GM04503 (cell line): Measurements from ENCODE around the gene BEND5.

ENCODE experiments used
- DNase-seq: peaks from one replicate; pipeline ENCODE4 v3.0.0-alpha.2; 2012; ENCODE audit warnings: low read depth

Gene BEND5

DNA sequence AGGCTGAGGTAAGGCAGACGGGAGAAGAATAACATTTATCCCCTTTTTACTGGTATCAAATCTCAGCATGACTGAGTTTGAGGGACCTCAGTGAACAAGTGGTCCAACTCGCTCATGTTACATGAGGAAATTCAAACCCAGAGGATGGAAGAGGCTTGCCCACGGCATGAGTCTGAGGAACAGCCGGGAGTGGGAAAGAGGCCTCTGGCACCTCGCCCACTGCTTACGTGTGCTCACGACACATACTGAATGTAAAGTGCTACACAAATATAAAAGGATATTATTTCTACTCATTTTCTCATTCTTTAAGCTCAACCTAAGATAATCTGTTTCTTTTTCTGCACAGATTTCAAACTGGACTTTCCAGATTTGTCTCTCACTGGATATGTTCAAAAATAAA lies 14.7 kb downstream of the BEND5 start:
- DNase-seq, result no peak

DNA sequence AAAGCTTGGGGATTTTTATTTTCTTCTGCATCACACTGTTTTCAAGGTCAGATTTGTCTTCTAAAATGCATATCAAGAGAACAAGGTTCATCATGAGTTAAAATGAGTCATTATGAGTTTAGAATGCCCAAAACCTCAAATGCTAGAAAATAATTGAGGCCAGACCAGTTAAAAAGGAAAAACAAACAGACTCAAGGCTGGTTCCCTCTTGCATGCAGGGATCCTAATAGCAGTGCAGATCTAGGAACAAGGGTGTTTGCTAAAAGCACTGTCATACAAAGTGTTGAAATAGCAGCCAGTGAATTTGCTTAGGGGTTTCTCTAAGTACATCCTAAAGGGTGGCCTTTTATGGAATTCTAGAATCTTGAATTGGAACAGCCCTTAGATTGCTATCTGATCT lies 15.3 kb downstream of the BEND5 start:
- DNase-seq, result peak; percentile 9

DNA sequence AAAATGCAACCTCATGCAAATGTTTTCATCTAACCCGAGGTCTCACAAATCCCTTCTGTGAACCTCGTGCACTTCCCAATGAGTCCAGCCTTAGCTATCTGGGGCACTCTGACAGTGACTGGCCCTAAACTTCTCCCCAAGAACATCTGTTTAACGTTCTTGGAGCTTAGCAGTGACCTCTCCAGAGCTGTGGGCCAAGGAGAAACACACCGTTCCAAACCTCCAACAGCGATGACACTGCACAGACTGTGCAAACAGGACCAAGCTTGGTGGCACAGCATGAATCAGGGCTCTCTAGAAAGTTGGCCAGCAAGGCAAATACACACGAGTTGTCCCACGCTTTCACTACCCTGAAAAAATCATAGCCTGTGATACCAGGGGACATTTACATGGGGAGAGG lies 15.8 kb downstream of the BEND5 start:
- DNase-seq, result no peak

DNA sequence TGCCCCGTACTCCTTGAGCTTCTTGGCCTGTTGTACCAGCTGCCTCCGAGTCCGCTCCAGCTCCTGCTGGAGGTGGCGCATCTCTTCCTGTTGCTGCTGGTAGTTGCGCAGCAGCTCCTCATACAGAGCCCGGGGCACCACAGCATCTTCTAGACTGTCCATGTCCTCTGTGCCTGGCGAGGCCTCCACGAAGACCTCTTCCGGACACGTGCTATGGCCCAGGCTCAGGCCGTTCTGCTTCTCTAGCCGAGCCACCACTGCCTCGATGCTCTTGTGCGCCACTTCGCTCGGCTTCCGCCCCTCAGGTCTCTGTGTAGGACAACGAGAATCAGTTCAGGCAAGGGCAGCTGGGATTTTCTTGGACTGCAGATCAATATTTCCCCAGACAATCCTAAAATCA lies 17.7 kb downstream of the BEND5 start:
- no peak for DNase-seq

DNA sequence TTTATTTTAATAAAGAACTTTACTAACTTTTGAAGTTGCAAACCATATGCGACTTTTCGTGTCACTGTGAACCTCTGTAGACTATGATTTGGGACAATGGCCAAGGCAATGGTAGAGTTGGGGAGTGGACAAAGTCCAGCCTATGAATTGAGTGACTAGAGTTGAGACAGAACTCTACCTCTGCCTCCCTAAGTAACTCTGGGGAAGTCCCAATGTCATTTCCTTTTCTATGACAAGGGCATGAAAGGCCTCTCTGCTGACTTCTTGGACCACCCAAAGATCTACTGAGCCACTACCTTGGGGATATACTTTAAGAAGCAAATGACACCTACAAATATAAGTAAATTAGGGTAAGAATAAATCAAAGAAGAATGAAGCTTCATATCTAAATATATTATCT lies 19.3 kb downstream of the BEND5 start:
- no peak for DNase-seq

DNA sequence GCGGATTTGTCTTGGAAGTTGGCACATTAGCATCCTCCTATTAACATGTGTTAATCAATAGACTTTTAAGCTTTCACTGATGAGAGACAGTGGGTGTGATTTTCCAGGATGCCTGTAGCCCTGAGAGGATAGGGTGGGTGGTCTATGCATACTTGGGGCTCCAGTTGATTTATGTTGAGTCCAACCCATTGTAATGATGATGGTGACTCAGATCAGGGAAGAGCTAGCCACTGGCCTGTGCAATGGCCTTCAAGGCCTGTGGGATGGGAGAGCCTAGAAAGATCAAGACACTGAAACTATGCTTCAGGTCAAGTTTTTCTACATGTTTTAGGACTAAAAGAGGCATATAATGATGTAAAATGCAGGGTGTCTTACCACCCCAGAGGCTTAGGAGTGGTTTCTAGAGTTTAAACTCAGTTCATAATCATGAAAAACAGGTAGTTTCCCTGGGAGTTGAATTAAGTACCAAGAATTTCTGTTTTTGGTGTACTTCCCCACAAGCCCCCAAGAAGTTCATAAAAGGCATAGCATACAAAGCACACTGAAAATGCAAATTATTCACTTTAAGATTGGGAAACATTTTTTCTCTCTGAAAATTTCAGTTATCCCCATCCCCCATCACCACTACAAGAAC lies 19.9 kb downstream of the BEND5 start:
- DNase-seq, result no peak

DNA sequence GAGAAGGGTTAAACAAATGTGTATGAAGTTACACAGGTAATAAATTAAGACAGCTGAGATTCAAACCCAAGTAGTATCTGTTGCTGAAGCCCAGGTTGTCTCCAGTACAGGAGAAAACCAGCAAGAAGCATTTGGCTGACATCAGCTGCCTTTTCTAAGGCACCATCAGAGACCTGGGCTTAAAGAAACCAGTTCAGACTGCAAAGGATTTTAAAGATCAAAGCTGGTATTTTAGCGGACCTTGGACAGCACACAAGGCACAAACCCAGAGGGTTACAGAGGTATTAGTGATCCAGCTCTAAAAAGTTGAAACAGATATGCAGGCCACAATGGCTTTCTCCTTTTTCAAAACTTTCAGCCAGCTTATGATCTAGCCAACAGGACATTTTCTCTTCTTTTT lies 23.4 kb downstream of the BEND5 start:
- no peak for DNase-seq

DNA sequence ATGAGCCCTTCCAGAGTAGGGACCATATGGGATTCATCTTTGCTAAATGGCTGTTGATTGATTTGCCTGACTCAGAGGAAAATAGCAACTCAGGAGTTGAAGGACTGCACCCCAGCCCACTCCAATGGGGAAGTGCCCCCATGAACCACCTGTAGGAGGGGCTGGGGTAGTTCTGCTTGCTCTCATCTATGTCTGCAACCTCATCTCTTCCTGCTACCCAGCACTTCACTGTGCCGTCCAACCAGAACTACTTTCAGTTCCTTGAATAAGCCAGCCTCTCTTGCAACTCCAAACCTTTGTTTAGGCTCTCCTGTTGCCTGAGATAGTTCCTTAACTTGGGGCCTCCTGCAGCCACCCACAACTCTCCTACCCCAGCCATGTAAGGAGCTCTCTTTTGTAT lies 26.6 kb downstream of the BEND5 start:
- DNase-seq, result no peak

DNA sequence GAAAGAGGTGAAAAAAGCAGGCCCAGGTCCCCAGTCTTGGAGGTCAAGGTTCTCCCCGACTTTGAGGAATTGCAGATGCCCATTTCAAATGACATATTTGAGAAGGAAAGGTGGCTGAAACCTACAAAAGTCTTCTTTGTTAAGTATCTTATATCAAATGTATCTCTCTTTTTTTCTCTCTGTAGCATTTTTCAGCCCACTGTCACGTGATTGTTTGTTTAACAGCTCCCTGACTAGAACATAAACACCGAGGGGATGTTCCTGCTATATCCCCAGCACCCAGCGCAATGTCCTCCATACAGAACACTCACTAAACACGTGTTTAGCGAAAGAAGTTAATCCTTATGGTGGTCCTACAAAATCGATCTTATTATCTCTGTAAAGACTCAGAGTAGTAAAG lies 27.6 kb downstream of the BEND5 start:
- no peak for DNase-seq

DNA sequence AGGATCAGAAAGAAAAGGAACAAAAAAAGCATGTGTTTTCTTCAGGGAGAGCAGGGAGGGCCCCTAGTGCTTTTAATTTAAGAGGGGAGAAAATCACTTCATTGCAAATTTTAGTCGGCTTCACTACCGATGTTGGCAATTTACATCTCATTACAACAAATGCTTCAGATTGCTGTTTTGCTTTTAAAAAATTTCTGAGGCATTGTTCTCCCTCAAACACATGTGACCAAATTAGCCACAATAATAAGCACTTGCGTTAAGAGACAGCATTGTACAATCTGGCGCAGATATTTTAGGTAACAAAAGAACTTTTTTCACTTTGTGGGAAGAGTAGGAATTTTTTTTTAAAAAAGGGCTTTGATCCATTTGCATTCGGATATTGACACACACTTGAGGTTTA lies 29.8 kb downstream of the BEND5 start:
- DNase-seq, result no peak

DNA sequence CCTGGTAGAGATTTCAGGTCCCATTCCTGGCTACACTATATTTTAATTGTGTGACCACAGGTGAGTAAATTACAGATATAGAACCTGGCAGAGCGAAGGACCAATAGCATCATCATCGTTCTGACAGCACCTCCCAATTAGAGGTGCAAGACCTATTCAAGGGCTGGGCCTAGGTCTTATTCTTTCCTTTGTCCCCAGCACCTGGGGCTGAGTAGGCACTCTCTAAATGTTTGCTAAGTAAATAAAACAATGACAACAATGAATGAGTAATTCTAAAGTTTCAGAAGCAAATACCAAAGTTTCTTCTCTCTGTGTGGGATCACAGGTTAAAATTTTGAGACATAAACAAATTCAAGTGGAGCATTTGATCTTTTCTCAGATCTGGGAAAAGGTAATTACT lies 32.7 kb downstream of the BEND5 start:
- DNase-seq, result no peak

DNA sequence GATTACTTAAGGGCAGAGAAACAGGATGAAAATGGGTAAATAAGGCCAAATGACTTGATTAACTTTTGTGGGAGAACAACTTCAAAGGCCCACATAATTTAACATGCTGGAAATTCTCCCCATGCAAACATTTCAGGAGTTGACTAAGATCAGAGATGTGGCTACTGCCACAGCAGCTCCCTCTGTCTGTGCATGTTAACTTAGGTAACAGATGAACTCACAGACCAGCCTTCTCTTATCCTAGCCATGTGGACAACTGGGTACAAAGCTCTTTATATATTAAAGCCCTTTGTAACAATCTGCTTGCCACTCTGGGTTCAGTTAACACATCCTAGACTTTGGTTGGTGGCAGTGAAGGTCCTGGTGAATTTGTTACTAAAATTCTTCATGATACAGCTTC lies 33.2 kb downstream of the BEND5 start:
- DNase-seq, result no peak

DNA sequence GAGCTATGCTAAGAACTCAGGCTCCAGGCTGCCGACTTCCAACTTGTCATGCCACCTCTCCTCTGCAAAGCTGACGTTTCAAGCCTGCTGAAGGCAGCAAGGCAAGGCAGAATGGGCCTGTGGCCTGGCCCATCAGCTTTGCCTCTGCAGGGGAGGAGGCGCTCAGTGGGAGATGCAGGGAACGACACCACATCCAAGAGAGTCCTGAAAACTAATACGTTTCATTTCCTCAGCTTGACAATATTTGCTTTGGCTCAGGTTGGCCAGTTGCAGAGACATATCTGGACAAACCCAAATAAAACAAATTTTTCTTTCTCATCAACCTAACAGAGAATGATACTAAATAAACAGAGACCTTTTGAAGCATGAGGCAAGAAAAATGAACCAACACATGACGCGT lies 35.3 kb downstream of the BEND5 start:
- DNase-seq, result no peak

DNA sequence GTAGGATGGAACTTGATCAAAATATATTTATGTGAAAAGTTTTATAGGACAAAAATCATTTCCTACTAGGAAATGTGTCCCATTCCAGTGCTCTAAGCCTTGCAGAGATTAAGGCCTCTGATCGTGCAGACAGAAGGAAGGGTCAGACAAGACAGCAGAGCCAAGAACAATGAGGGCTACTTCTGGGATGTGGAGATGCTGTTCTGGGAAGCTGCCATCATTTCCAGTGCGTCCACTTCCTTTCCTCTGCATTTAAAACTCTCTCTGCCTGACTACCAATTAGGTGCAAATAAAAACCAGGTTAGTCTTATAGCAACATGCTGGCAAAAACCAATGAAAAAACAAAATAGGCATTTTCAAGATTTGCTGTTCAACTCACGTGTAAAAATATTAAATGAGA lies 36.1 kb downstream of the BEND5 start:
- DNase-seq, result no peak

DNA sequence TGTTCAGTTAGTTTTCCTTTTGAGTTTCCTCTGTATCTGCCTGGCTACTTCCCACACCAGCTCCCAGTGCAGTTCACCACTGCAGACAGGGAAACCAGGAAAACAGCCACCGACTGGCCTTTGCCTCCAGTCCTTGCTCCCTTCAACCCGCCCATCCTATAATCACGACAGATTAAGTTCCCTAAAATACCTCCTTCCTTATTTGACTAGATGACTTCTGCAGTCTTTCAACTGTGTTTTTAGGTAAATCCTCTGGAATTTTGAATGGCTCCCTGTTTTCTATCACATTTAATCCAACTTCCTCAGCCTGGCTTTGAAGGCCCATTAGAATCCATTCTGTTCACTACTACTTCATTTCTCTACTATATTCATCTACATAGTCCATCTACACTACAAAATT lies 37.6 kb downstream of the BEND5 start:
- no peak for DNase-seq

DNA sequence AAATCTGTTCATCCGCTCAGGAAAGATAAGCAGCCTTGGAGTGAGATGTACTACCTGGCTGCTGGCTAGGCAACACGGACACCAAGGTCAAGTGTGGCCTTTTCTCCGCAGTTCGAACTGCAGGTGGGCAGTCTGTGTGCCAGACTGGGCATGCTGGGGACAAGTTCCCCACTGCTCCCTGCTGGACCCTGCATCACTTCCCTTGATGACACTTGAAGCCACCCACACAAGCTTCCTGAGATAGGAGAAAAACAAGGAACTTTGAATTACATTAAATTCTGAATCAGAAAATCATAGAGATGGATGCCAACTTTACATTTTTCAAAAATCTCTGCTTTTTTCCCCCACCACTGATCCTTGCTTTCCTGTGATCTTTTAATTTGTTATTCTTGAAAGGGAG lies 38.3 kb downstream of the BEND5 start:
- DNase-seq, result no peak

DNA sequence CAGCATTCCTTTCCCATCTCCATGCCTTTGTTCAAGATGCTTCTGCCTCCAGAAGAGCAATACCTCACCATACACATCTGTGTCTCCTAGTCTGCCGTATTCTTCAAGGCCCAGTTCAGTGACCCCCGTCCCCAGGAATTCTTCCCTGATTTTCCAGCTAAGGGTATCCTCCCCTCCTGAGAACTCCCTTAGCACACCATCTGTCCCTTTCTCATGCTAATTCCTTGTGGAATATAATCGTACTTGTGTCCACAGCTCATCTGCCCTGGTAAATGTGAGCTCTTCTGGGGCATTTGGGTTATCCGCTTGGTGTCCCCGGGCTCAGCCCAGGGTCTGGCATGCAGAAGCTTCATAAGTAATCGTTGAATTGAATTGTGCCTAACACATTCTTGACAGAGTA lies 40.9 kb downstream of the BEND5 start:
- no peak for DNase-seq

DNA sequence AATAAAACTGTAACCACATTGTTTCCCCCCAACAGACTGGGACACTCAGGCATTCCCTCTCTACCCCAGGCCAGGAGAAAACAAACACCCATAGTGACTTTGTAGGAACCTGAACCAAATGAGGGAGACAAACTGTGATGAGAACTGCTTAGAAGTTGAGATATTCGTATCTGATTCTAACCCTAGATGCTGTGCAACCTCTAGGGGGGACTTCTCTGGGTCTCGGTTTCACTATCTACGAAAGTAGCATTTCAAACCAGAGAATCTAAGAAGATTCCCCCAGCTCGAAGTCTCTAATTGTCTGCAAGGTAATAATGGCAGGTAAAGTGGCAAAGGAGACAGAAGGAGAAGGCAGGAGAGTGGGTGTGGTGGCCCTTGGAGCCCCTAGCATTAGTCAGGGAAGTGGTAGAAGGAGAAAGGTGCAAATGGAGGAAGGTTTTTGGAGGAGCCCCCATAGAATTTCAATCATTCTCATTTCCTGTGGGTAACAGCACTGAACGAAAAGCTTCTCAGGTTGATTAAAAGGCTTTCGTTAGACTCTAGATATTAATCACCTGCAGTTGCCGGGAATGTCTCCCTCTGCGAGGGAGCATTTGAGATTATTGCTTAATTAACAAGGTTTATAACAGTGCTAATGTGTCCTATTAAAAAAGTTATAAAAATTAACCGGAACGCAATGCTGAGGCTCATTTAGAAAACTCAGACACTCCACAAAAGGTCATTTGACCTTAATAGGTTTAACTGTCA lies 46.4 kb downstream of the BEND5 start:
- DNase-seq, result no peak

DNA sequence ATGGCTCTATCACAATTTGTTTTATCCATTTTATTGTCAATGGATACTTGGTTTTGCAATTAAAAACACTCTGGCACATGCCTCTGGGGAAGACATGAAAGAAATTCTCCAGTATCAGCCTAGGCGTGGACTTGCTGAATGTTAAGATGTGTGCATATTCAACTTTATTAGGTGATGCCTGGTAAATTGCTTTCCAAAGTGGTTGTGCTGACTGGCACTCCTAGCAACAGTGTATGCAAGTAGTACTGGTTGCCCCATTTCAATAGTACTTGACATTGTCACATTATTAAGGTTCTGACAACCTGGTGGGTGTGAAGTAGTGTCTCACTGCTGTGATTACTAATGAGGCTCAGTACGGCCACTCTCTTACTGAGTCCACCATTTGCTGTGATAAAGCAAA lies 48.1 kb downstream of the BEND5 start:
- no peak for DNase-seq

DNA sequence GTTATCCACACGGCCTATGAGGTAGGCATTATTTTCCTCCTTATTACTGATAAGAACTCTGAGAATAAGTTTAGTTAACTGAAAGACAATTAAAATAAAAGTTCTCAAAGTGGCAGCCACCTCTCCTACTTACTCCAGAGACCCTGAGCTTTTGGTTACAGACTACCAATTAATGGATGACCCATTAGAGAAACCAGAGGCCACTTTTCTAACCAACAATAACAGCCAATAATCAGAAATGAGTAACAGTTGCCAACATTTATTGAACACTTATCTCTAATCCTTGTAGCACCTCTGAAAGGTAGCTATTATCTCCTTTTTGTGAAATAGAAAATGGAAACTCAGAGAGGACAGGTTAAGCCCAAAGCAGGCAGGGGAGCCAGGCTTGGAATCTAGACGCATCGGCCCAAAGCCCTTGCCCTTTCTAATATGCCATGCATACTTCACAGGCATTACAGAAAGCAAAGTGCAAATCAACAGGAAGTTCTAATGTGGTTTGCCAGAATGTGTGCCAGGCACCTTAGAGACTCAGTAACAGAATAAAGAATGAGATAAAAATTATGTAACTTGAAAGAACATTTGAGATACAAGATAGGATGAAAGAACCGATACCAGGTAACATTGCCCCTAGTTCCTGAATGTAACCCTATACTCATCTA lies 50.0 kb downstream of the BEND5 start:
- DNase-seq, result no peak

DNA sequence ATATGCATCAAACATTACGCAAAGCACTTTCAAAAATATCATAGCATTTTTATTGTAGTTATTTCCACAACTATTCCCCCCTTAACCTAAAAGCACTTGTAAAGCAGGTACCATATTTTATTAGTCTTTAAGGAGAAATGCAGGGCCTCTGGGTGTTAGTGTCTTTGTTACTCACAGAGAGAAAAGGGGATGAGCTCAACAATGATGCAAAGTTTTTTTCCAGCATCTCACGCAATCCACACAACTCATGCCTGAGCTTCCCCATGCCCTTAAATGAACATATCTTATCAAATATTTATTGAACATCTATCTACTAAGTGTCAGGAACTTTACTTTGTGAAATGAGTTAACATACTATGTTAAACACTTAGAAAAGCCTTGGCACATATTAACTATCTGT lies 50.6 kb downstream of the BEND5 start:
- no peak for DNase-seq

DNA sequence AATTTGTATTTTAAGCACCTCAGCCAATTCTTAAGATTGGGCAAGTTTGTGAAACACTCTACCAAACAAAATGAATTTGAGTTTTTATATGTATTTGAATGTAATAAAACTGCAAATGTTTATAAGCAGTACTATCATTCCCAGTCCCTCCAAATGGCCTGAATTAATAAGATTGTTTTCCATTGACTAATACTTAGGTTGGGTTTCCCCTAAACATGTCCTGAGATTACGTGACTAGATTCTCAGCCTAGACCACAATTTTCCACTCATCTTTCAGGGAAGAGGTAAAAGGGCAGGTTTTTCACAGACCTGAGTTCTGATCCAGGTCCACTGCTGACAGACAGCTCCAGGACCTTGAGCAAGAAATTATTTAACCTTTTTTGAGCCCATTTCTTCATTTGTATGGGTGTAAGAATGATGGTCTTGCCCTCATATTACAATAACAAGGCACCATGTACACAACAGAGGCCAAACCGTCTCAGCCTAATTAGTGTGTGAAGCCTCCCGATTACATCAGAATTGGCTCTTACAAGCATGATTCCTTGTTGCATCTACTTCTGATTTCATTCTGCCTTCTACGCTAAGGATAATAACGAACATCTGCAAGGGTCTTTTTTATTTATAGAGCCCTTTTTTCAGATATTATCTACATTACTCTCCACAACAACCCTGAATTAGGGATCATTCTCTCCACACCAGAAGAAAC lies 51.2 kb downstream of the BEND5 start:
- no peak for DNase-seq

DNA sequence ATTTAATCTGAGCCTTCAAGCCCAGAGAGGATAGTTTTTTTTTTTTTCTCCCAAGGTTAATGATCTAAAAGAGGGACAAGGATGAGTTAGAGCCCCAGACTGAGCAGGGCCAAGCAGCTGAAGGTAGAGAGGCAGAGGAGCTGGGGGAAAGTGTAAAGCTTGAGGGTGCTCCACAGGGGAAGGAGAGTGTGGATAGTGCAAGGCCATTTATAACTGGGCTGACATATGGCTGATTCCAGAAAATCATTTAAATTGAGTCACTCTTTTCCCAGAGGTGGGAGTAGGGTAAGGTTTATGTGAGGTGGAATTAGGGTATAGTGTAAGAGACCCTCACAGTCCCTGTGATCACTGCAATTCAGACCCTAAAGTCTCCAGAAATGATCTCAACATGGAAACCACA lies 55.8 kb downstream of the BEND5 start:
- no peak for DNase-seq
